ENCODE data around the gene COMMD10. TPM values are rescaled to one million over a fixed set of nuclear protein-coding genes. Genes with fewer than 3 reads are reported as not detected.
A peak's percentile ranks its signal among the peaks of the same experiment; 100 is the strongest.

Gene COMMD10
- total RNA-seq, 1 donor, result 38.9 TPM

DNA sequence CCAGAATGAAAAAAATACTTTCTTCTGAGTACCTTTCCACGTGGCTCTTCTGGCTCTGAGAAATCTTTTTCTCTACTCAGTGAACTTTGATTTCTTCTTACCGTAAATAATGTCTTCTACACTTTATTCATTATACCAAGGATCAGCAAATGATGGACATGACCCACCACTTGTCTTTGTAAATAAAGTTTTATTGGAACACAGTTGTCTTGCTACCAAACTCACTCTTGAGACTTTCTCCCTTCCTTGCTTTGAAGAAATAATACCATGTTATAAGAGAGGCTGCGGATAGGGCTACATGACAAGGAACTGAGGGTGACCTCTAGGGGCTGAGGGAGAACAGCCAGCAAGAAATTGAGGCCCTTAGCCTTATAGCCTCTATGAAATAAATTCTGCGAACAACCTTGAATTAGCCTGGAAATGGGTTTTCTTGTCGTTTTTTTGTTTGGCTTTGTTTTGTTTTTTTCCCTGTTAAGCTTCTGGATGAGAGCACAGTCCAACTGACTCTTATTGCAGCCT, 212.5 kb downstream of the COMMD10 start:
- DNase-seq (ENCODE audit: low read depth), result no peak
- H3K4me3 ChIP-seq (ENCODE audit: low read depth, low read length), result no peak overlapping the region
- TF ChIP-seq, protein P1, sequence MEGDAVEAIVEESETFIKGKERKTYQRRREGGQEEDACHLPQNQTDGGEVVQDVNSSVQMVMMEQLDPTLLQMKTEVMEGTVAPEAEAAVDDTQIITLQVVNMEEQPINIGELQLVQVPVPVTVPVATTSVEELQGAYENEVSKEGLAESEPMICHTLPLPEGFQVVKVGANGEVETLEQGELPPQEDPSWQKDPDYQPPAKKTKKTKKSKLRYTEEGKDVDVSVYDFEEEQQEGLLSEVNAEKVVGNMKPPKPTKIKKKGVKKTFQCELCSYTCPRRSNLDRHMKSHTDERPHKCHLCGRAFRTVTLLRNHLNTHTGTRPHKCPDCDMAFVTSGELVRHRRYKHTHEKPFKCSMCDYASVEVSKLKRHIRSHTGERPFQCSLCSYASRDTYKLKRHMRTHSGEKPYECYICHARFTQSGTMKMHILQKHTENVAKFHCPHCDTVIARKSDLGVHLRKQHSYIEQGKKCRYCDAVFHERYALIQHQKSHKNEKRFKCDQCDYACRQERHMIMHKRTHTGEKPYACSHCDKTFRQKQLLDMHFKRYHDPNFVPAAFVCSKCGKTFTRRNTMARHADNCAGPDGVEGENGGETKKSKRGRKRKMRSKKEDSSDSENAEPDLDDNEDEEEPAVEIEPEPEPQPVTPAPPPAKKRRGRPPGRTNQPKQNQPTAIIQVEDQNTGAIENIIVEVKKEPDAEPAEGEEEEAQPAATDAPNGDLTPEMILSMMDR (IDR thresholded peaks at IDR 0.05; ENCODE audit: insufficient read depth, low read depth, low read length), result no peak

DNA sequence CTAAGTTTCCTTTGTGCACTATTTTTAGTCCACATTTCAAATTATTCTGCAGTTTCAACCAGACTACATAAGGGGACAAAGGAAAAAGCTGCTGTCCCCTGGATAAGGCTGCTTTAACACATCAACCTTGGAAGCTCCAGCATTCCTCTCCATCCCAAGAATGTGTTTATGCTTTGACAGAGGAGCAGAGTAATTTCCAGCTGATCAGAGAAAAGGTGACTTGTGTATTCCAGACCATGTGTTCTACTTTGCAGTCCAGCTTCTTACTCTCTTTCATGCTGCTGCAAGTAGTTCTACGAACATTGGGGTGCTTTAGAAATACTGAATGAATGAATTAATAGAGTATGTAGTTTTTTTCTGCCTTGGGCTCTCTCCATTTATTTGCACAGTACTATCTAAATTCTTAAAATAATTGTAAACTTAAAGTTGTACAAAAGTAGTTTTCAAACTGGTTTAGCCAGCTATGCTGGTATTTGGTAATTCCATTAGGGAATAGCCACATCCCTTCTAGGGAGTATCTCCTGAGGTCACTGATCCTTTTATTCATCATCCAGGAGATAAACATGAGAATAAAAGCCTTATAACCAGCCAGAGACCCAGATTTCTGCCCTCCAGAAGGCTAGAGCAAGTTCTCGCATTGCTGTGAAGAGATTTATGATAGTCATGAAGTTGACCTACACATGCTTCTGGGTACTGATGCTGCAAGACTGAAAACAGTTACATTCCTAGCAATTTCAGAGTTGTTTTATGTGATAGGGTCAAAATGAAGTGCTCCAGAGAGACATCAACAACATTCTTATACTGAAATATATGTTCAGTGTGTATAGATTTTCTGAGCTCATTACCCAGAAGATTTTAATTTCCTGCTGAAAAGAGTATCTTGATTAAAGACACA, 215.2 kb downstream of the COMMD10 start:
- TF ChIP-seq, protein P1 (IDR thresholded peaks at IDR 0.05; ENCODE audit: insufficient read depth, low read depth, low read length), result no peak
- no peak overlapping the region for H3K4me3 ChIP-seq (ENCODE audit: low read depth, low read length)
- peak; percentile 79 for DNase-seq (ENCODE audit: low read depth)

DNA sequence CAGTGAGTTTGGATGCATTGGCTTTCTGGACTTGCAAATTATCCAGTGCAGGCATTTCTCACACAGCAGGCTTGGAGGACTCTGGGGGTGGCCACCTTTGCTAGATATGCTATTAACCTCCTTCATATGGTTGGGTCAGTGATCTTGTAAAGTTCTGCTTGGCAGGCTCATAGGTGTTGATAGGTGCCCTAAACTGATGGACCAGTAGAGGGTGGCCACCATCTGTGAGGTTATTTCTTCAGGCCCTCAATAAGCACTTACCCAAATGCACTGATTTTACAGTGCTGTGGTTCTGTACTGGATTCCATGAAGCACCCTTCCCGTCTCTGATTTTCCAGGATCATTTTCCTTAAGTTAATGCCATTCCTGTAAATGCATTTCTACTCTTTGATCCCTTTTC, 216.3 kb downstream of the COMMD10 start:
- DNase-seq (ENCODE audit: low read depth), result no peak
- TF ChIP-seq, protein P1 (IDR thresholded peaks at IDR 0.05; ENCODE audit: insufficient read depth, low read depth, low read length), result no peak
- H3K4me3 ChIP-seq (ENCODE audit: low read depth, low read length), result no peak overlapping the region

DNA sequence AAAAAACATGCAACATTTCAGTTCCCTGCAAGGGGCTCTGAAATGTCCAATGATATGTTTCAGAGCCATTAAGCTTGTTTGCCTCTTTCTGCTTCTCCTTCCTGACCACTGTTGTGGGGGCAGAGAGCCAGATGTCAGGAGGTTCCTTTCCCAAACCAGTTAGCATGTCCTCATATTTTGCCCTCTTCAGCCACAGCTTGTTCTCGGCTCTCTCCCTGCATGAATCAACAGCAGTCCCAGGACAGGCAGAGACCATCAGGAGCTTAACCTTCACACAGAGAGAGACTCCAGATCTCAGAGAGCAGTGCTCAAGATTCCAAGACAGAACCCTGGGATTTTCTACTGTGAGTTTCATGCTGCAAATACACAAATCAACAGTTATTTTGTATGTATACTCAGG, 218.5 kb downstream of the COMMD10 start:
- peak; percentile 65 for DNase-seq (ENCODE audit: low read depth)
- H3K4me3 ChIP-seq (ENCODE audit: low read depth, low read length), result no peak overlapping the region
- TF ChIP-seq, protein P1 (IDR thresholded peaks at IDR 0.05; ENCODE audit: insufficient read depth, low read depth, low read length), result no peak

DNA sequence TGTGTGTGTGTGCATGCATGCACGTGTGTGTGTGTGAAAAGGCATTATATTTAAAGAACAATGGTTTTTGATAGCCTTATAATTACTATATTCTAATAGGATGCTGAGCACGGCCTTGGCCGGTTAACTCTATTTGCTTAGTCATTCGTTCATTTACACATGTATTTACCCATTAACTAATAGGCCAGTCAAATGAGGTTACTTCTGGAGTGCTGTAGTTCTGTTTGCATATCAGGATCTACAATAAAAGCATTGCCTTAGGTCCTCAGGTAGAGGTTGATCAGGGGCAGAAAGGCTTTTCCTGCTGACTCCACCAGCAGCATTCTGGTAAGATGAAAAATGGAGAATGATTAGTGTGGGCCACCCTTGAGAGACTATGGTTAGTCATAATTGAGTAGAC, 219.0 kb downstream of the COMMD10 start:
- no peak overlapping the region for H3K4me3 ChIP-seq (ENCODE audit: low read depth, low read length)
- TF ChIP-seq, protein P1 (IDR thresholded peaks at IDR 0.05; ENCODE audit: insufficient read depth, low read depth, low read length), result no peak
- no peak for DNase-seq (ENCODE audit: low read depth)

DNA sequence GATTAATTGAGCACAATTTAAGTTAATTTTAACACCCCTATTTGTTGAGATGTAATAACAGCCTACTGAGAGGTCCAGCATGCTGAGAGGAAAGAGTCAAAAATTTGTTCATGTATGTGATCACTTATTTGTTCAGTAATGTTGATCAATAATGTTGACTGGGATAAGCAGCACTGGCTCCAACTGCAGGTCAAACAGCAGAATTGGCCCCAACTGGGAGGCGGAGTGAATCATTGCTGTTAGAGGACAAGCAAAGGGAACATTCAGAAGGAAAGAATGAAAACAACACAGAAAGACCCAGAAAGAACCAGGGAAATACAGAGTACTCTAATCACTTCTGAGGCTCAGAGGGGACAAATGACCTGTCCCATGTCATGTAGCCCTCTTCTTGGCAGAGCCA, 221.1 kb downstream of the COMMD10 start:
- TF ChIP-seq, protein P1 (IDR thresholded peaks at IDR 0.05; ENCODE audit: insufficient read depth, low read depth, low read length), result no peak
- peak; percentile 40 for DNase-seq (ENCODE audit: low read depth)
- no peak overlapping the region for H3K4me3 ChIP-seq (ENCODE audit: low read depth, low read length)

Data from fibroblast of villous mesenchyme (primary cell).